HCT116 (cell line): ENCODE data around the gene GCNT2. TPM values are rescaled to one million over a fixed set of nuclear protein-coding genes. Genes with fewer than 3 reads are reported as not detected.

Source experiments
- ATAC-seq: fragments of 200-7000 bp; cut with Tn5 transposase; 2 replicates; pipeline ENCODE4 v1.9.1; 2020; ENCODE audit warnings: mild to moderate bottlenecking, moderate library complexity
- BruUV-seq: library from RNA; stranded (reverse); fragments of 400-500 nt; replicated peaks from 2 replicates; lab custom pipeline; 2021; lab: Mats Ljungman, UMichigan
- CTCF ChIA-PET: fragments of 300-600 bp; sonication (Branson Sonifier 250); formaldehyde crosslinking; loops from one replicate; lab custom pipeline; 2021; ENCODE audit warnings: antibody characterized with exemption; lab: Charles Lee
- POLR2A ChIA-PET: fragments of 300-600, 350-600 bp; sonication (Branson Sonifier 250); formaldehyde crosslinking; loops from one replicate; lab custom pipeline; 2021; ENCODE audit warnings: antibody characterized with exemption; lab: Charles Lee
- RAD21 ChIA-PET, 2 experiments: fragments of 300-600 bp; sonication (Branson Sonifier 250); formaldehyde crosslinking; loops; one replicate each; lab custom pipeline; 2023; ENCODE audit warnings: low total read pairs in 2 of 2; ENCODE audit not compliant: uncharacterized antibody in 2 of 2, unreplicated experiment in 2 of 2, low non-redundant PET in 1 of 2; lab: Charles Lee
- DNase-seq: peaks from one replicate; pipeline ENCODE4 v3.0.0-alpha.2; 2010; ENCODE audit warnings: low read depth, low spot score
- H2AFZ ChIP-seq: fragments of 200-600 bp; shearing (Covaris generic), sonication (generic); 2 replicates; pipeline ENCODE4 v1.6.1; 2017; ENCODE audit warnings: low read depth, mixed run types, mixed read lengths, antibody characterized with exemption, low read length; ENCODE audit not compliant: poor library complexity, severe bottlenecking
- H3K27ac ChIP-seq: 2 replicates; pipeline ENCODE4 v1.5.1; 2012; ENCODE audit warnings: low read depth, low read length
- H3K27me3 ChIP-seq: fragments of 200-600 bp; sonication (generic); 2 replicates; pipeline ENCODE4 v1.6.1; 2016; ENCODE audit warnings: mixed run types, low read length, mixed read lengths; ENCODE audit not compliant: insufficient read depth
- H3K36me3 ChIP-seq, 2 experiments: fragments of 200-500 bp in 1 of 2; fragments of 200-600 bp in 1 of 2; sonication (Bioruptor generic) in 1 of 2; sonication (generic) in 1 of 2; 2 replicates each; pipeline versions ENCODE4 v1.5.1 to v1.6.1; 2014 to 2016; ENCODE audit warnings: low read length in 2 of 2, inconsistent platforms in 1 of 2, mixed read lengths in 1 of 2, mixed run types in 1 of 2; ENCODE audit not compliant: insufficient read depth in 2 of 2, control insufficient read depth in 1 of 2
- H3K4me1 ChIP-seq, 2 experiments: fragments of 200-600 bp in 1 of 2; sonication (generic) in 1 of 2; 2 replicates each; pipeline versions ENCODE4 v1.5.1 to v1.6.1; 2012 to 2017; ENCODE audit warnings: low read length in 2 of 2, inconsistent platforms in 1 of 2, mild to moderate bottlenecking in 1 of 2, mixed read lengths in 1 of 2, mixed run types in 1 of 2, moderate library complexity in 1 of 2; ENCODE audit not compliant: insufficient read depth in 2 of 2, control insufficient read depth in 1 of 2
- H3K4me2 ChIP-seq: fragments of 200-600 bp; sonication (generic); 2 replicates; pipeline ENCODE4 v1.6.1; 2017; ENCODE audit warnings: mixed run types, low read length, mixed read lengths
- H3K4me3 ChIP-seq, 2 experiments: fragments of 200-600 bp in 1 of 2; sonication (generic) in 1 of 2; replicated peaks in 1 of 2; 2 replicates each; pipeline ENCODE4 v1.5.1; 2011 to 2016; ENCODE audit warnings: low read length in 2 of 2, control low read depth in 1 of 2, low read depth in 1 of 2, mild to moderate bottlenecking in 1 of 2, mixed read lengths in 1 of 2, mixed run types in 1 of 2
- H3K79me2 ChIP-seq: fragments of 200-600 bp; sonication (generic); 2 replicates; pipeline ENCODE4 v1.6.1; 2017; ENCODE audit warnings: mild to moderate bottlenecking, mixed run types, low read length, moderate library complexity, mixed read lengths; ENCODE audit not compliant: insufficient read depth
- H3K9ac ChIP-seq: fragments of 200-600 bp; sonication (generic); 2 replicates; pipeline ENCODE4 v1.6.1; 2016; ENCODE audit warnings: low read length, mixed read lengths
- H3K9me2 ChIP-seq: fragments of 200-600 bp; sonication (generic), shearing (Covaris generic); 2 replicates; pipeline ENCODE4 v1.6.1; 2017; ENCODE audit warnings: mixed run types, mild to moderate bottlenecking, moderate library complexity; ENCODE audit not compliant: insufficient read depth
- H3K9me3 ChIP-seq, 2 experiments: fragments of 200-500 bp in 1 of 2; fragments of 200-600 bp in 1 of 2; sonication (Bioruptor generic) in 1 of 2; sonication (generic) in 1 of 2; 2 replicates each; pipeline ENCODE4 v1.6.1; 2014 to 2017; ENCODE audit warnings: low read length in 2 of 2, mixed read lengths in 2 of 2, inconsistent platforms in 1 of 2, low read depth in 1 of 2, mild to moderate bottlenecking in 1 of 2, mixed run types in 1 of 2, moderate library complexity in 1 of 2; ENCODE audit not compliant: control insufficient read depth in 1 of 2, insufficient read depth in 1 of 2
- H4K20me1 ChIP-seq: fragments of 200-600 bp; sonication (generic), shearing (Covaris generic); 2 replicates; pipeline ENCODE4 v1.6.1; 2017; ENCODE audit warnings: mixed run types, mild to moderate bottlenecking, moderate library complexity; ENCODE audit not compliant: insufficient read depth
- CBX3 ChIP-seq: IDR thresholded peaks from 2 replicates; pipeline ENCODE4 v1.6.1; 2012; ENCODE audit warnings: low read depth
- CEBPB ChIP-seq: IDR thresholded peaks from 2 replicates; pipeline ENCODE4 v1.6.1; 2012; ENCODE audit warnings: low read depth
- CTCF ChIP-seq, 3 experiments: fragments of 200-600 bp in 1 of 3; sonication (generic) in 1 of 3; IDR thresholded peaks in 2 of 3; conservative IDR thresholded peaks in 1 of 3; 2 replicates each; pipeline ENCODE4 v1.5.1; 2012 to 2017; ENCODE audit warnings: low read depth in 2 of 3, low read length in 2 of 3, antibody characterized with exemption in 1 of 3, borderline replicate concordance in 1 of 3, control low read depth in 1 of 3, mild to moderate bottlenecking in 1 of 3, mixed read lengths in 1 of 3, mixed run types in 1 of 3, moderate library complexity in 1 of 3; ENCODE audit not compliant: insufficient read depth in 1 of 3
- EGR1 ChIP-seq: IDR thresholded peaks from 2 replicates; pipeline ENCODE4 v1.6.1; 2012; ENCODE audit warnings: low read depth
- EZH2 ChIP-seq: fragments of 200-600 bp; sonication (generic); IDR thresholded peaks from 2 replicates; pipeline ENCODE4 v1.6.1; 2017; ENCODE audit warnings: antibody characterized with exemption, mixed run types
- EZH2phosphoT487 ChIP-seq: fragments of 200-600 bp; IDR thresholded peaks from 2 replicates; pipeline ENCODE4 v1.6.1; 2018; ENCODE audit warnings: antibody characterized with exemption, borderline replicate concordance
- FOSL1 ChIP-seq: IDR thresholded peaks from 2 replicates; pipeline ENCODE4 v1.6.1; 2012; ENCODE audit warnings: low read depth
- JUND ChIP-seq: IDR thresholded peaks from 2 replicates; pipeline ENCODE4 v1.6.1; 2012
- POLR2AphosphoS5 ChIP-seq: IDR thresholded peaks from 2 replicates; pipeline ENCODE4 v1.6.1; 2011; ENCODE audit warnings: mild to moderate bottlenecking, low read depth, low read length, moderate library complexity
- RAD21 ChIP-seq: IDR thresholded peaks from 2 replicates; pipeline ENCODE4 v1.6.1; 2012; ENCODE audit warnings: low read depth, mild to moderate bottlenecking
- SIN3A ChIP-seq: IDR thresholded peaks from 2 replicates; pipeline ENCODE4 v1.6.1; 2012; ENCODE audit warnings: low read depth
- SP1 ChIP-seq: IDR thresholded peaks from 2 replicates; pipeline ENCODE4 v1.6.1; 2012; ENCODE audit warnings: low read depth
- SRF ChIP-seq: IDR thresholded peaks from 2 replicates; pipeline ENCODE4 v1.6.1; 2012; ENCODE audit warnings: low read depth
- TCF7L2 ChIP-seq: IDR thresholded peaks from 2 replicates; pipeline ENCODE4 v1.7.0; 2011; ENCODE audit warnings: borderline replicate concordance, inconsistent platforms; ENCODE audit not compliant: insufficient read depth, insufficient read length; ENCODE audit errors: extremely low read depth
- YY1 ChIP-seq: IDR thresholded peaks from 2 replicates; pipeline ENCODE4 v1.6.1; 2011; ENCODE audit warnings: low read length, low read depth, moderate library complexity, mild to moderate bottlenecking; ENCODE audit not compliant: insufficient replicate concordance; ENCODE audit errors: extremely low read depth
- ZBTB33 ChIP-seq: IDR thresholded peaks from 2 replicates; pipeline ENCODE4 v1.6.1; 2011; ENCODE audit warnings: mild to moderate bottlenecking, low read length, moderate library complexity; ENCODE audit not compliant: insufficient replicate concordance; ENCODE audit errors: extremely low read depth
- ZNF274 ChIP-seq: fragments of 200-500 bp; sonication (Bioruptor generic); IDR thresholded peaks from 2 replicates; pipeline ENCODE4 v1.6.1; 2014; ENCODE audit warnings: mild to moderate bottlenecking, low read depth, low read length, inconsistent platforms
- intact Hi-C: fragments of 100-400 bp; cut with micrococcal nuclease; formaldehyde crosslinking; loops from 2 replicates; pipeline ENCODE4 v1.10.0; 2022
- total RNA-seq: library from RNA; stranded (reverse); gene quantifications from one replicate; pipeline ENCODE4 v1.2.1, GENCODE V29; 2021; ENCODE audit not compliant: unreplicated experiment
- TF ChIP-seq, protein P1 (sequence below): IDR thresholded peaks from 2 replicates; pipeline ENCODE4 v1.6.1; 2012

Gene GCNT2
- total RNA-seq, 1 experiment from 2014 or later = 0.74 TPM

DNA sequence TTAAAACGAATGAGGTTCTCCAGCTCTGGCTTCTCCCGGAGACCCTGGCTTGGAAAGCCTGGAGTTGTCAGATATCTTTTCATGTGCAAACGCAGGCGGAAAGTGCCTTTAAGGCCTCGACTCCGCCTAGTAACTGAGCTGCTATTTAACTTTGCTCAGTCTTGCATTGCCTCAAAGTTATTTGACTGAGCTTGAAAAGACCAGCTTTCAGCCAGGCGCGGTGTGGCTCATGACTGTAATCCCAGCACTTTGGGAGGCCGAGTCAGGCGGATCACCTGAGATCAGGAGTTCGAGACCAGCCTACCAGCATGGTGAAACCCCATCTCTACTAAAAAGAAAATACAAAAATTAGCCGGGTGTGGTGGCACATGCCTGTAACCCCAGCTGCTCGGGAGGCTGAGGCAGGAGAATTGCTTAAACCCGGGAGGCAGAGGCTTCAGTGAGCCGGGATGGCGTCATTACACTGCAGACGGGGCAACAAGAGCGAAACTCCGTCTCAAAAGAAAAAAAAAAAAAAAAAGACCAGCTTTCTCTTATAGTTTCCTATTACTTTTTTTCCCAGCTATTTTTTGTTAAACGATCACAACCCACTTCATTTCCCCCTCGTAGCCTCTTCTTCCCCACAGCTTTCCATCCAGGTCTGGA lies 1.9 kb downstream of the GCNT2 start:
- no peaks in the 10 kb centered on the region for H3K9me3 ChIP-seq
- H3K4me2 ChIP-seq = no peak overlapping the region
- H3K9ac ChIP-seq = no peak overlapping the region
- peaks cover 7 to 21% of the 10 kb centered on the region in 2 experiments; a peak in 3 of 4 replicates for H3K4me1 ChIP-seq
- H3K9me2 ChIP-seq = no peaks in the 10 kb centered on the region
- H3K36me3 ChIP-seq = no peaks in the 10 kb centered on the region
- ChIA-PET POLR2A (no interaction called here), RAD21 (no interaction called here), CTCF (no interaction called here)
- H4K20me1 ChIP-seq = no peaks in the 10 kb centered on the region
- H3K79me2 ChIP-seq = no peaks in the 10 kb centered on the region
- no peaks in the 10 kb centered on the region for H3K27me3 ChIP-seq
- no peak overlapping the region for H3K27ac ChIP-seq
- ATAC-seq (no peak), DNase-seq (no peak)
- TF ChIP-seq CTCF (IDR thresholded peaks at IDR 0.05 in 2 of 3, conservative IDR thresholded peaks at IDR 0.05 in 1 of 3; ENCODE audit: borderline replicate concordance in 1 of 3, insufficient read depth in 1 of 3, low read depth in 2 of 3, low read length in 2 of 3) (no peak), ZBTB33 (no peak), JUND (no peak), POLR2AphosphoS5 (no peak), SP1 (no peak), TCF7L2 (no peak), CEBPB (no peak), SIN3A (no peak), YY1 (no peak), RAD21 (no peak), FOSL1 (no peak), SRF (no peak), ZNF274 (no peak), CBX3 (no peak), EGR1 (no peak), EZH2 (no peak), EZH2phosphoT487 (no peak)
- TF ChIP-seq, protein P1, sequence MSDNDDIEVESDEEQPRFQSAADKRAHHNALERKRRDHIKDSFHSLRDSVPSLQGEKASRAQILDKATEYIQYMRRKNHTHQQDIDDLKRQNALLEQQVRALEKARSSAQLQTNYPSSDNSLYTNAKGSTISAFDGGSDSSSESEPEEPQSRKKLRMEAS = no peak
- TF ChIP-seq, all 23 proteins: peak for 0
- Histone ChIP-seq H2AFZ (no peak overlapping the region), H3K4me3 (no peak overlapping the region)
- no TSS peak for BruUV-seq
- intact Hi-C loops = no loop called here
